Measurements from ENCODE around the gene SSPN. TPM values are rescaled to one million over a fixed set of nuclear protein-coding genes. Genes with fewer than 3 reads are reported as not detected.

SSPN gene
- total RNA-seq, 2 donors from 2014 or later: 8.5 to 13.5 TPM

GRCh38 chr12:26279091-26279490 is 83.7 kb downstream of the SSPN start:
- Histone ChIP-seq H3K27ac (no peak overlapping the region), H3K9me3 (no peaks in the 10 kb centered on the region), H3K4me3 (no peak overlapping the region), H3K9ac (ENCODE audit: low read depth in 2 of 2, low read length in 2 of 2) (no peak overlapping the region), H3K36me3 (no peaks in the 10 kb centered on the region), H3K27me3 (no peaks in the 10 kb centered on the region), H3K4me1 (peaks cover 5% of the 10 kb centered on the region)
- TF ChIP-seq, protein P1, sequence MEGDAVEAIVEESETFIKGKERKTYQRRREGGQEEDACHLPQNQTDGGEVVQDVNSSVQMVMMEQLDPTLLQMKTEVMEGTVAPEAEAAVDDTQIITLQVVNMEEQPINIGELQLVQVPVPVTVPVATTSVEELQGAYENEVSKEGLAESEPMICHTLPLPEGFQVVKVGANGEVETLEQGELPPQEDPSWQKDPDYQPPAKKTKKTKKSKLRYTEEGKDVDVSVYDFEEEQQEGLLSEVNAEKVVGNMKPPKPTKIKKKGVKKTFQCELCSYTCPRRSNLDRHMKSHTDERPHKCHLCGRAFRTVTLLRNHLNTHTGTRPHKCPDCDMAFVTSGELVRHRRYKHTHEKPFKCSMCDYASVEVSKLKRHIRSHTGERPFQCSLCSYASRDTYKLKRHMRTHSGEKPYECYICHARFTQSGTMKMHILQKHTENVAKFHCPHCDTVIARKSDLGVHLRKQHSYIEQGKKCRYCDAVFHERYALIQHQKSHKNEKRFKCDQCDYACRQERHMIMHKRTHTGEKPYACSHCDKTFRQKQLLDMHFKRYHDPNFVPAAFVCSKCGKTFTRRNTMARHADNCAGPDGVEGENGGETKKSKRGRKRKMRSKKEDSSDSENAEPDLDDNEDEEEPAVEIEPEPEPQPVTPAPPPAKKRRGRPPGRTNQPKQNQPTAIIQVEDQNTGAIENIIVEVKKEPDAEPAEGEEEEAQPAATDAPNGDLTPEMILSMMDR (IDR thresholded peaks at IDR 0.05): no peak
- no peak for DNase-seq
- intact Hi-C loops (cut with DNase I): no loop called here

- intact Hi-C loops (cut with DNase I): no loop called here
- Histone ChIP-seq H3K27ac (no peak overlapping the region), H3K4me1 (peaks cover 4% of the 10 kb centered on the region), H3K36me3 (no peaks in the 10 kb centered on the region), H3K4me3 (no peak overlapping the region), H3K9ac (ENCODE audit: low read depth in 2 of 2, low read length in 2 of 2) (no peak overlapping the region), H3K9me3 (no peaks in the 10 kb centered on the region), H3K27me3 (no peaks in the 10 kb centered on the region)
- TF ChIP-seq, protein P1 (IDR thresholded peaks at IDR 0.05): no peak
- DNase-seq: no peak
Observed at GRCh38 chr12:26279908-26280307, 84.5 kb downstream of the SSPN start.

DNA sequence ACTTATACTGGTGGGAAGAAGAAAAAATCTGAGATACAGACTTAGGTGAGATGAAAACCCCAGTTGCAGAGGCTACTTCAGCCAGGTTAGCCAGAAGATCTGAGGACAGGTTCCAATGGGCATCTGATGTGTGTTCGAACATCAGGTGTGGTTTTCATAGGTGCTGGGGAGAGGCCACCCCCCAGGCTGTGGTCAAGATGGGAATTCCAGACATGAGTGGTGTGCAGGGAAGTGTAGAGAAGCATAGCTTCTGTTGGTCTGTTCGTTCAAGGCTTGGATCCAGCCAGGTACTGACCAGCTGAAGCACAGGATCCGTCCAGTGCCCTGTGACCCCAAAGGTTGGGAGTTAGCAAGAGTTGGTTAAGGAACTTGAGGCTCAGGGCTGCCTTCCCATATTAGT is 85.5 kb downstream of the SSPN start:
- no peak overlapping the region for H3K9ac ChIP-seq (ENCODE audit: low read depth in 2 of 2, low read length in 2 of 2)
- TF ChIP-seq, protein P1 (IDR thresholded peaks at IDR 0.05): no peak
- H3K9me3 ChIP-seq: no peaks in the 10 kb centered on the region
- no peaks in the 10 kb centered on the region for H3K27me3 ChIP-seq
- no peak for DNase-seq
- H3K4me1 ChIP-seq: no peaks in the 10 kb centered on the region
- no peak overlapping the region for H3K27ac ChIP-seq
- intact Hi-C loops (cut with DNase I): no loop called here
- no peaks in the 10 kb centered on the region for H3K36me3 ChIP-seq
- H3K4me3 ChIP-seq: no peak overlapping the region

- Histone ChIP-seq H3K27ac (no peak overlapping the region), H3K36me3 (no peaks in the 10 kb centered on the region), H3K4me1 (no peaks in the 10 kb centered on the region), H3K27me3 (no peaks in the 10 kb centered on the region), H3K9me3 (no peaks in the 10 kb centered on the region), H3K9ac (ENCODE audit: low read depth in 2 of 2, low read length in 2 of 2) (no peak overlapping the region), H3K4me3 (no peak overlapping the region)
- TF ChIP-seq, protein P1 (IDR thresholded peaks at IDR 0.05): no peak
- intact Hi-C loops (cut with DNase I): no loop called here
- no peak for DNase-seq
Observed at GRCh38 chr12:26281320-26281719, 85.9 kb downstream of the SSPN start.

GRCh38 chr12:26282339-26282940 is 87.1 kb downstream of the SSPN start:
- intact Hi-C loops (cut with DNase I): no loop called here
- H3K27me3 ChIP-seq: no peaks in the 10 kb centered on the region
- no peak for DNase-seq
- no peaks in the 10 kb centered on the region for H3K9me3 ChIP-seq
- TF ChIP-seq, protein P1 (IDR thresholded peaks at IDR 0.05): no peak
- H3K9ac ChIP-seq (ENCODE audit: low read depth in 2 of 2, low read length in 2 of 2): no peak overlapping the region
- no peaks in the 10 kb centered on the region for H3K4me1 ChIP-seq
- H3K27ac ChIP-seq: no peak overlapping the region
- H3K4me3 ChIP-seq: no peak overlapping the region
- no peaks in the 10 kb centered on the region for H3K36me3 ChIP-seq
